Measurements from ENCODE around the gene ZNF99.
"Not testable (repeated sequence)": the region's sequence is repeated elsewhere in the genome, so short reads cannot be mapped to it uniquely, and the experiment has no call there.

ZNF99 gene

DNA sequence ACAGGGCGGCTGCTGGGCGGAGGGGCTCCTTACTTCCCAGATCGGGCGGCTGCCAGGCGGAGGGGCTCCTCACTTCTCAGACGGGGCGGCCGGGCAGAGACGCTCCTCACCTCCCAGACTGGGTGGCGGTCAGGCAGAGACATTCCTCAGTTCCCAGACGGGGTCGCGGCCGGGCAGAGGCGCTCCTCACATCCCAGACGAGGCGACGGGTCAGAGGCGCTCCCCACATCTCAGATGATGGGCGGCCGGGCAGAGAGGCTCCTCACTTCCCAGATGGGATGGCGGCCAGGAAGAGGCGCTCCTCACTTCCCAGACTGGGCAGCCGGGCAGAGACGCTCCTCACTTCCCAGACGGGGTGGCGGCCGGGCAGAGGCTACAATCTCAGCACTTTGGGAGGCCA is 80.9 kb downstream of the ZNF99 start:
- H3K4me1 ChIP-seq (ENCODE audit: control extremely low read depth in 1 of 4, control insufficient read depth in 4 of 4, insufficient read depth in 4 of 4, low read length in 3 of 4); H3K4me3 ChIP-seq (ENCODE audit: control insufficient read depth in 1 of 7, extremely low read depth in 1 of 7, insufficient read depth in 4 of 7, low read depth in 2 of 7, low read length in 6 of 7); H3K27ac ChIP-seq (ENCODE audit: insufficient read depth in 1 of 2, low read depth in 1 of 2, low read length in 2 of 2, poor library complexity in 1 of 2, severe bottlenecking in 2 of 2); CTCF ChIA-PET; H3K27me3 ChIP-seq (replicated peaks in 2 of 5; ENCODE audit: control insufficient read depth in 4 of 5, insufficient read depth in 5 of 5, low read length in 4 of 5); POLR2A ChIA-PET; H3K36me3 ChIP-seq (ENCODE audit: control insufficient read depth in 4 of 4, insufficient read depth in 4 of 4, low read length in 3 of 4); DNase-seq: not testable (repeated sequence)
- WGBS (ENCODE audit: insufficient coverage) = 99% methylated on average over 25 of the region's 28 CpGs
- peaks cover 0 to 21% (median 5%) of the 10 kb centered on the region in 5 experiments for H3K9me3 ChIP-seq (ENCODE audit: control extremely low read depth in 1 of 5, control insufficient read depth in 4 of 5, insufficient read depth in 2 of 5, low read depth in 1 of 5, low read length in 4 of 5)

DNA sequence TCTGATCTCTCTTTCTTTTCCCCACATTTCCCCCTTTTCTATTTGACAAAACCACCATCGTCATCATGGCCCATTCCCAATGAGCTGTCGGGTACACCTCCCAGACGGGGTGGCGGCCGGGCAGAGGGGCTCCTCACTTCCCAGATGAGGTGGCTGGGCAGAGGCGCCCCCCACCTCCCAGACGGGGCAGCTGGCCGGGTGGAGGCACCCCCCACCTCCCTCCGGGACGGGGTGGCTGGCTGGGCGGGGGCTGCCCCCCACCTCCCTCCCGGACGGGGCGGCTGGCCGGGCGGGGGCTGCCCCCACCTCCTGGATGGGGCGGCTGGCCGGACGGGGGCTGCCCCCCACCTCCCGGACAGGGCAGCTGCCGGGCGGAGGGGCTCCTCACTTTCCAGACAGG is 81.3 kb downstream of the ZNF99 start:
- POLR2A ChIA-PET; DNase-seq; CTCF ChIA-PET; H3K4me1 ChIP-seq (ENCODE audit: control extremely low read depth in 1 of 4, control insufficient read depth in 4 of 4, insufficient read depth in 4 of 4, low read length in 3 of 4); H3K27me3 ChIP-seq (replicated peaks in 2 of 5; ENCODE audit: control insufficient read depth in 4 of 5, insufficient read depth in 5 of 5, low read length in 4 of 5); H3K4me3 ChIP-seq (ENCODE audit: control insufficient read depth in 1 of 7, extremely low read depth in 1 of 7, insufficient read depth in 4 of 7, low read depth in 2 of 7, low read length in 6 of 7); H3K27ac ChIP-seq (ENCODE audit: insufficient read depth in 1 of 2, low read depth in 1 of 2, low read length in 2 of 2, poor library complexity in 1 of 2, severe bottlenecking in 2 of 2); H3K36me3 ChIP-seq (ENCODE audit: control insufficient read depth in 4 of 4, insufficient read depth in 4 of 4, low read length in 3 of 4): not testable (repeated sequence)
- 98% methylated on average over 19 of the region's 22 CpGs for WGBS (ENCODE audit: insufficient coverage)
- peaks cover 0 to 22% (median 5%) of the 10 kb centered on the region in 5 experiments for H3K9me3 ChIP-seq (ENCODE audit: control extremely low read depth in 1 of 5, control insufficient read depth in 4 of 5, insufficient read depth in 2 of 5, low read depth in 1 of 5, low read length in 4 of 5)
